ENCODE results near the gene EDC4. TPM values are rescaled to one million over a fixed set of nuclear protein-coding genes. Genes with fewer than 3 reads are reported as not detected.

Gene EDC4
- total RNA-seq: 10 to 100 TPM; 38.6 to 86.5 (median 56.7) TPM

GRCh38 chr16:67872631-67873434 lies at the start of gene EDC4:
Gene EDC4 (plus strand): TSS chr16:67873052. CDS start chr16:67873262, 210 bp downstream.
- H3K4me3 ChIP-seq (ENCODE audit: low read depth, poor library complexity, severe bottlenecking): peak within 1 kb of the TSS; percentile 93
- peak; percentile 67 to 95 for DNase-seq (ENCODE audit: low spot score in 2 of 2)
- intact Hi-C loops (cut with DNase I; ENCODE audit: low total_unique reads): no loop called here
- WGBS, 2 donors: 1 to 4% methylated on average over 28 to 38 of the region's 72 CpGs
- no peak for TF ChIP-seq POLR2A (IDR thresholded peaks at IDR 0.05)

- DNase-seq (ENCODE audit: low spot score in 2 of 2): no peak
- no peak overlapping the region for H3K4me3 ChIP-seq (ENCODE audit: low read depth, poor library complexity, severe bottlenecking)
- intact Hi-C loops (cut with DNase I; ENCODE audit: low total_unique reads): loop anchor here (10.0 kb wide), 2 partner anchors 100 to 220 kb away; no protein-coding TSS in a partner anchor
- 80 to 92% methylated on average over 8 of the region's 8 CpGs for WGBS, 2 donors
- TF ChIP-seq POLR2A (IDR thresholded peaks at IDR 0.05) (no peak), CTCF (IDR thresholded peaks at IDR 0.05) (no peak)
Observed at GRCh38 chr16:67825119-67825518, 47.7 kb upstream of the EDC4 start.

- intact Hi-C loops (cut with DNase I; ENCODE audit: low total_unique reads): loop anchor here (10.0 kb wide), 2 partner anchors 99 to 219 kb away; no protein-coding TSS in a partner anchor
- DNase-seq (ENCODE audit: low spot score in 2 of 2): no peak
- 81 to 92% methylated on average over 13 to 14 of the region's 14 CpGs for WGBS, 2 donors
- TF ChIP-seq CTCF (IDR thresholded peaks at IDR 0.05) (no peak), POLR2A (IDR thresholded peaks at IDR 0.05) (no peak)
- H3K4me3 ChIP-seq (ENCODE audit: low read depth, poor library complexity, severe bottlenecking): no peak overlapping the region
Observed at GRCh38 chr16:67825906-67826305, 46.9 kb upstream of the EDC4 start.

GRCh38 chr16:67828651-67829050 lies 44.2 kb upstream of the EDC4 start:
- intact Hi-C loops (cut with DNase I; ENCODE audit: low total_unique reads): loop anchor here (10.0 kb wide), 2 partner anchors 96 to 216 kb away; no protein-coding TSS in a partner anchor
- 88 to 92% methylated on average over 4 of the region's 4 CpGs for WGBS, 2 donors
- no peak for TF ChIP-seq POLR2A (IDR thresholded peaks at IDR 0.05)
- no peak overlapping the region for H3K4me3 ChIP-seq (ENCODE audit: low read depth, poor library complexity, severe bottlenecking)
- no peak for DNase-seq (ENCODE audit: low spot score in 2 of 2)

- TF ChIP-seq CTCF (IDR thresholded peaks at IDR 0.05) (no peak), POLR2A (IDR thresholded peaks at IDR 0.05) (no peak)
- H3K4me3 ChIP-seq (ENCODE audit: low read depth, poor library complexity, severe bottlenecking): peak overlapping the region; percentile 58
- WGBS, 2 donors: 0 to 3% methylated on average over 3 of the region's 3 CpGs
- DNase-seq (ENCODE audit: low spot score in 2 of 2): no peak
- intact Hi-C loops (cut with DNase I; ENCODE audit: low total_unique reads): no loop called here
Observed at GRCh38 chr16:67833030-67833414, 39.8 kb upstream of the EDC4 start.

- intact Hi-C loops (cut with DNase I; ENCODE audit: low total_unique reads): no loop called here
Observed at GRCh38 chr16:67833415-67834241, 39.2 kb upstream of the EDC4 start.

More at GRCh38 chr16:67833415-67834241, 39.2 kb upstream of the EDC4 start:
- H3K4me3 ChIP-seq (ENCODE audit: low read depth, poor library complexity, severe bottlenecking): peak overlapping the region; percentile 58
- DNase-seq (ENCODE audit: low spot score in 2 of 2): peak; percentile 91 to 99
- WGBS, 2 donors: 0% methylated on average over 48 of the region's 49 CpGs
- TF ChIP-seq CTCF (IDR thresholded peaks at IDR 0.05) (no peak), POLR2A (IDR thresholded peaks at IDR 0.05) (no peak)
